Ovary (tissue), 9 donors: ENCODE results near the gene CAMTA1. TPM values are rescaled to one million over a fixed set of nuclear protein-coding genes. Genes with fewer than 3 reads are reported as not detected.

Experiments
- DNase-seq, 5 donors: peaks; one replicate each; pipeline ENCODE4 v3.0.0-alpha.2; 2019 to 2020
- H3K27ac ChIP-seq, 2 donors: fragments of 200-600 bp; one replicate each; pipeline versions ENCODE4 v1.5.1 to v1.8.0; 2019 to 2022
- H3K27me3 ChIP-seq: fragments of 200-600 bp; one replicate; pipeline ENCODE4 v1.8.0; 2022
- H3K36me3 ChIP-seq: fragments of 200-600 bp; sonication (generic); one replicate; pipeline ENCODE4 v1.5.1; 2019
- H3K4me1 ChIP-seq: one replicate; pipeline ENCODE4 v1.8.1; 2013; ENCODE audit warnings: mild to moderate bottlenecking, moderate library complexity; ENCODE audit not compliant: insufficient read depth
- H3K4me3 ChIP-seq: fragments of 200-600 bp; sonication (generic); one replicate; pipeline ENCODE4 v1.5.1; 2017
- H3K9me3 ChIP-seq, 2 donors: fragments of 200-600 bp in 1 of 2; sonication (generic) in 1 of 2; one replicate each; pipeline versions ENCODE4 v1.5.1 to v1.8.1; 2013 to 2019; ENCODE audit warnings: mild to moderate bottlenecking in 1 of 2, moderate library complexity in 1 of 2
- CTCF ChIP-seq, 3 donors: fragments of 450-650 bp in 2 of 3; fragments of 200-600 bp in 1 of 3; IDR thresholded peaks; one replicate each; pipeline versions ENCODE4 v1.5.1 to v1.8.0; 2016 to 2022; ENCODE audit warnings: antibody characterized with exemption in 3 of 3, mild to moderate bottlenecking in 1 of 3
- EP300 ChIP-seq: sonication (generic); formaldehyde crosslinking; IDR thresholded peaks from one replicate; pipeline ENCODE4 v1.6.1; 2017; ENCODE audit warnings: antibody characterized with exemption
- POLR2A ChIP-seq: fragments of 450-650 bp; IDR thresholded peaks from one replicate; pipeline ENCODE4 v1.6.1; 2017; ENCODE audit warnings: antibody characterized with exemption, mild to moderate bottlenecking, moderate library complexity
- WGBS, 3 donors: extraction: QIAGEN DNeasy Blood & Tissue Kit in 1 of 3; methylation state at CpG; one replicate each; pipeline versions ENCODE4 v1.1.5 to v1.1.7; 2013 to 2017; 5-methylcytosine and 5-hydroxymethylcytosine counted together
- intact Hi-C, 4 donors: fragments of 100-400 bp; cut with DNase I; formaldehyde crosslinking; loops; one replicate each; pipeline versions ENCODE4 v1.11.0 to v1.15.1; 2022 to 2023
- polyA plus RNA-seq, 2 donors: library from polyadenylated mRNA; stranded (reverse); fragments of 200-250 nt in 1 of 2; fragments of 350-450 nt in 1 of 2; fragmentation: Illumina TruSeq in 1 of 2; extraction: RNeasy Lipid Tissue Mini Kit (QIAGEN cat#74804) in 1 of 2; gene quantifications; one replicate each; pipeline ENCODE4 v1.2.3, GENCODE V29; 2013 to 2014
- total RNA-seq, 7 donors: library from RNA; depleted of rRNA in 2 of 7; stranded (reverse); fragments of >200 nt in 2 of 7; fragmentation: NEBNext Ultra II Directional in 3 of 7; extraction: Animal tissue kit (Norgen Biotek cat#: 25700) in 3 of 7; gene quantifications; one replicate each; pipeline versions ENCODE4 v1.1.0 to v1.2.4, GENCODE V29; 2016 to 2023
- donor health status: DM: no; HTN: no; CAD: no; lungs with moderate emphysema.
- donor health status: DM: no; HTN: no; CAD: no.
- donor health status: Bipolar disorder and iron deficiency.
- donor health status: DM: yes; HTN: yes; CAD: no.
- donor health status: DM: no; HTN: no; CAD: no.
- donor health status: DM: yes; HTN: yes; CAD: no.

Gene CAMTA1
- total and polyA plus RNA-seq, 9 donors, result 51.1 to 150 (median 67.4) TPM

GRCh38 chr1:7257225-7257624 lies 472.0 kb downstream of the CAMTA1 start:
- no peak overlapping the region for H3K27ac ChIP-seq
- H3K4me1 ChIP-seq, result no peaks in the 10 kb centered on the region
- 78 to 85% (median 81%) methylated on average over 10 of the region's 10 CpGs for WGBS, 3 donors
- no peaks in the 10 kb centered on the region for H3K36me3 ChIP-seq
- intact Hi-C loops, result no loop called here
- no peaks in the 10 kb centered on the region for H3K9me3 ChIP-seq
- H3K4me3 ChIP-seq, result no peak overlapping the region
- H3K27me3 ChIP-seq, result no peaks in the 10 kb centered on the region
- DNase-seq, result no peak
- TF ChIP-seq CTCF (IDR thresholded peaks at IDR 0.05) (no peak), POLR2A (no peak), EP300 (no peak)

- no peak for DNase-seq
- Histone ChIP-seq H3K27me3 (no peaks in the 10 kb centered on the region), H3K36me3 (no peaks in the 10 kb centered on the region), H3K4me1 (no peaks in the 10 kb centered on the region), H3K27ac (no peak overlapping the region), H3K4me3 (no peak overlapping the region), H3K9me3 (no peaks in the 10 kb centered on the region)
- 84 to 86% (median 85%) methylated on average over 19 of the region's 19 CpGs for WGBS, 3 donors
- TF ChIP-seq EP300, result no peak
- TF ChIP-seq POLR2A, result no peak
- intact Hi-C loops, result no loop called here
These were observed 473.4 kb downstream of the CAMTA1 start for GRCh38 chr1:7258589-7259135.

- no peak overlapping the region for H3K4me3 ChIP-seq
- WGBS, 3 donors, result 85 to 93% (median 92%) methylated on average over 5 of the region's 5 CpGs
- intact Hi-C loops, result no loop called here
- no peaks in the 10 kb centered on the region for H3K36me3 ChIP-seq
- no peaks in the 10 kb centered on the region for H3K27me3 ChIP-seq
- no peak for DNase-seq
- no peak for TF ChIP-seq EP300
- no peak for TF ChIP-seq CTCF (IDR thresholded peaks at IDR 0.05)
- no peak for TF ChIP-seq POLR2A
- H3K27ac ChIP-seq, result no peak overlapping the region
- H3K4me1 ChIP-seq, result no peaks in the 10 kb centered on the region
- H3K9me3 ChIP-seq, result no peaks in the 10 kb centered on the region
These were observed 474.7 kb downstream of the CAMTA1 start for GRCh38 chr1:7259955-7260354.

GRCh38 chr1:7261490-7261889 lies 476.2 kb downstream of the CAMTA1 start:
- no peak overlapping the region for H3K27ac ChIP-seq
- 82 to 89% (median 84%) methylated on average over 8 of the region's 8 CpGs for WGBS, 3 donors
- no peak overlapping the region for H3K4me3 ChIP-seq
- intact Hi-C loops, result no loop called here
- no peaks in the 10 kb centered on the region for H3K27me3 ChIP-seq
- no peak for DNase-seq
- no peaks in the 10 kb centered on the region for H3K36me3 ChIP-seq
- no peaks in the 10 kb centered on the region for H3K4me1 ChIP-seq
- no peaks in the 10 kb centered on the region for H3K9me3 ChIP-seq
- TF ChIP-seq CTCF (IDR thresholded peaks at IDR 0.05), result no peak
- TF ChIP-seq POLR2A, result no peak
- no peak for TF ChIP-seq EP300

GRCh38 chr1:7262611-7263010 lies 477.4 kb downstream of the CAMTA1 start:
- TF ChIP-seq CTCF (IDR thresholded peaks at IDR 0.05) (no peak), POLR2A (no peak), EP300 (no peak)
- H3K27ac ChIP-seq, result no peak overlapping the region
- DNase-seq, result no peak
- H3K36me3 ChIP-seq, result no peaks in the 10 kb centered on the region
- no peaks in the 10 kb centered on the region for H3K4me1 ChIP-seq
- WGBS, 3 donors, result 56 to 72% (median 69%) methylated on average over 6 of the region's 6 CpGs
- no peak overlapping the region for H3K4me3 ChIP-seq
- H3K27me3 ChIP-seq, result no peaks in the 10 kb centered on the region
- intact Hi-C loops, result no loop called here
- no peaks in the 10 kb centered on the region for H3K9me3 ChIP-seq
